K562 (cell line): ENCODE data around the gene TNFRSF6B. TPM values are rescaled to one million over a fixed set of nuclear protein-coding genes. Genes with fewer than 3 reads are reported as not detected.

Experiments used
- polyA plus RNA-seq, 8 experiments: library from polyadenylated mRNA; depleted of rRNA in 4 of 8; stranded (reverse) in 5 of 8; unstranded in 3 of 8; fragments of >200 nt; fragmentation: Nextera tagmentation in 2 of 8; fragmentation: Illumina TruSeq in 1 of 8; extraction: Ambion mirVana in 2 of 8; extraction: Trizol in 1 of 8; gene quantifications; 2 replicates each; pipeline versions ENCODE4 v1.2.1 to v1.2.3, GENCODE V29; 2011 to 2014; ENCODE audit warnings: inconsistent platforms in 1 of 8, missing spikeins in 1 of 8
- small RNA-seq: library from RNA; depleted of rRNA; stranded (forward); fragments of <200 nt; gene quantifications from one replicate; pipeline ENCODE3, GENCODE V24; 2014
- total RNA-seq, 7 experiments: library from RNA; depleted of rRNA in 6 of 7; stranded (reverse); fragments of >200 nt in 6 of 7; fragmentation: Illumina TruSeq in 2 of 7; extraction: Trizol in 2 of 7; gene quantifications; 2 replicates each; pipeline versions ENCODE4 v1.2.1 to v1.2.3, GENCODE V29; 2011 to 2021; ENCODE audit warnings: low replicate concordance in 1 of 7

Gene TNFRSF6B
- total and polyA plus RNA-seq, 9 of the 15 experiments (the other 6 are each of a cell fraction or from before 2014, with no cell fraction given) = 0.10 to 3.5 (median 0.32) TPM; not detected in 6

Small RNA genes lying within 50 kb of the gene (small RNA-seq; reads per million reads assigned to genes)
- gene LIME1 (not detected), gene TNFRSF6B (not detected)

Other genes starting within 250 kb of the TNFRSF6B start
Only the 7 nearest of the 18 such genes appear.
- 10.2 and 11.5 TPM in 2 replicates for gene GMEB2, start 69.6 kb upstream of the TNFRSF6B start, total RNA-seq (2014; rRNA removed)
- gene GMEB2, start 69.6 kb upstream of the TNFRSF6B start, total RNA-seq (2014; rRNA removed; fragmentation: Illumina TruSeq; extraction: Trizol) = 2.6 and 2.8 TPM in 2 replicates
- 5.2 and 5.5 TPM in 2 replicates for gene GMEB2, start 69.6 kb upstream of the TNFRSF6B start, total RNA-seq (2015; rRNA removed; fragmentation: Illumina TruSeq; extraction: Trizol)
- 11.5 and 13.9 TPM in 2 replicates for gene GMEB2, start 69.6 kb upstream of the TNFRSF6B start, total RNA-seq (2021)
- 7.4 and 8.1 TPM in 2 replicates for gene GMEB2, start 69.6 kb upstream of the TNFRSF6B start, polyA plus RNA-seq (2011; rRNA removed)
- gene GMEB2, start 69.6 kb upstream of the TNFRSF6B start, polyA plus RNA-seq (2014; fragmentation: Illumina TruSeq; extraction: Trizol) = 6.3 and 8.8 TPM in 2 replicates
- under 1 TPM; 0.03 to 0.08 TPM for gene GMEB2, start 69.6 kb upstream of the TNFRSF6B start, polyA plus RNA-seq (2014; fragmentation: Nextera tagmentation; extraction: Ambion mirVana)
- 8.4 and 8.5 TPM in 2 replicates for gene GMEB2, start 69.6 kb upstream of the TNFRSF6B start, polyA plus RNA-seq (2014; rRNA removed)
- gene STMN3, start 43.2 kb upstream of the TNFRSF6B start, total RNA-seq (2014; rRNA removed) = 65.6 and 79.2 TPM in 2 replicates
- 6.8 and 8.8 TPM in 2 replicates for gene STMN3, start 43.2 kb upstream of the TNFRSF6B start, total RNA-seq (2014; rRNA removed; fragmentation: Illumina TruSeq; extraction: Trizol)
- 29.4 and 29.9 TPM in 2 replicates for gene STMN3, start 43.2 kb upstream of the TNFRSF6B start, total RNA-seq (2015; rRNA removed; fragmentation: Illumina TruSeq; extraction: Trizol)
- gene STMN3, start 43.2 kb upstream of the TNFRSF6B start, total RNA-seq (2021) = 50.2 and 52.4 TPM in 2 replicates
- 30.9 and 37.6 TPM in 2 replicates for gene STMN3, start 43.2 kb upstream of the TNFRSF6B start, polyA plus RNA-seq (2011; rRNA removed)
- gene STMN3, start 43.2 kb upstream of the TNFRSF6B start, polyA plus RNA-seq (2014; fragmentation: Illumina TruSeq; extraction: Trizol) = 20.3 and 36.0 TPM in 2 replicates
- under 1 TPM; 0.70 to 0.85 TPM for gene STMN3, start 43.2 kb upstream of the TNFRSF6B start, polyA plus RNA-seq (2014; fragmentation: Nextera tagmentation; extraction: Ambion mirVana)
- 58.0 and 60.2 TPM in 2 replicates for gene STMN3, start 43.2 kb upstream of the TNFRSF6B start, polyA plus RNA-seq (2014; rRNA removed)
- gene RTEL1, start 38.3 kb upstream of the TNFRSF6B start, total RNA-seq (2014; rRNA removed) = 27.7 and 32.0 TPM in 2 replicates
- gene RTEL1, start 38.3 kb upstream of the TNFRSF6B start, total RNA-seq (2014; rRNA removed; fragmentation: Illumina TruSeq; extraction: Trizol) = 11.3 and 12.0 TPM in 2 replicates
- 14.0 and 15.4 TPM in 2 replicates for gene RTEL1, start 38.3 kb upstream of the TNFRSF6B start, total RNA-seq (2015; rRNA removed; fragmentation: Illumina TruSeq; extraction: Trizol)
- gene RTEL1, start 38.3 kb upstream of the TNFRSF6B start, total RNA-seq (2021) = 53.1 and 61.0 TPM in 2 replicates
- gene RTEL1, start 38.3 kb upstream of the TNFRSF6B start, polyA plus RNA-seq (2011; rRNA removed) = 25.2 and 34.3 TPM in 2 replicates
- 17.9 and 20.1 TPM in 2 replicates for gene RTEL1, start 38.3 kb upstream of the TNFRSF6B start, polyA plus RNA-seq (2014; fragmentation: Illumina TruSeq; extraction: Trizol)
- under 1 TPM; 0.36 to 0.45 TPM for gene RTEL1, start 38.3 kb upstream of the TNFRSF6B start, polyA plus RNA-seq (2014; fragmentation: Nextera tagmentation; extraction: Ambion mirVana)
- 31.8 and 35.7 TPM in 2 replicates for gene RTEL1, start 38.3 kb upstream of the TNFRSF6B start, polyA plus RNA-seq (2014; rRNA removed)
- gene ARFRP1, start 11.3 kb downstream of the TNFRSF6B start, total RNA-seq (2014; rRNA removed) = 64.3 and 74.1 TPM in 2 replicates
- gene ARFRP1, start 11.3 kb downstream of the TNFRSF6B start, total RNA-seq (2014; rRNA removed; fragmentation: Illumina TruSeq; extraction: Trizol) = 16.1 and 19.1 TPM in 2 replicates
- 37.3 and 37.7 TPM in 2 replicates for gene ARFRP1, start 11.3 kb downstream of the TNFRSF6B start, total RNA-seq (2015; rRNA removed; fragmentation: Illumina TruSeq; extraction: Trizol)
- 64.0 and 78.9 TPM in 2 replicates for gene ARFRP1, start 11.3 kb downstream of the TNFRSF6B start, total RNA-seq (2021)
- gene ARFRP1, start 11.3 kb downstream of the TNFRSF6B start, polyA plus RNA-seq (2011; rRNA removed) = 37.5 and 39.5 TPM in 2 replicates
- gene ARFRP1, start 11.3 kb downstream of the TNFRSF6B start, polyA plus RNA-seq (2014; fragmentation: Illumina TruSeq; extraction: Trizol) = 20.0 and 36.3 TPM in 2 replicates
- 1 to 10 TPM; 2.2 to 6.0 TPM for gene ARFRP1, start 11.3 kb downstream of the TNFRSF6B start, polyA plus RNA-seq (2014; fragmentation: Nextera tagmentation; extraction: Ambion mirVana)
- gene ARFRP1, start 11.3 kb downstream of the TNFRSF6B start, polyA plus RNA-seq (2014; rRNA removed) = 66.9 and 70.5 TPM in 2 replicates
- gene ZGPAT, start 11.4 kb downstream of the TNFRSF6B start, total RNA-seq (2014; rRNA removed) = 19.4 and 26.6 TPM in 2 replicates
- 2.2 and 2.4 TPM in 2 replicates for gene ZGPAT, start 11.4 kb downstream of the TNFRSF6B start, total RNA-seq (2014; rRNA removed; fragmentation: Illumina TruSeq; extraction: Trizol)
- gene ZGPAT, start 11.4 kb downstream of the TNFRSF6B start, total RNA-seq (2015; rRNA removed; fragmentation: Illumina TruSeq; extraction: Trizol) = 7.9 and 8.4 TPM in 2 replicates
- gene ZGPAT, start 11.4 kb downstream of the TNFRSF6B start, total RNA-seq (2021) = 22.5 and 25.4 TPM in 2 replicates
- gene ZGPAT, start 11.4 kb downstream of the TNFRSF6B start, polyA plus RNA-seq (2011; rRNA removed) = 7.4 and 10.7 TPM in 2 replicates
- 5.6 and 10.9 TPM in 2 replicates for gene ZGPAT, start 11.4 kb downstream of the TNFRSF6B start, polyA plus RNA-seq (2014; fragmentation: Illumina TruSeq; extraction: Trizol)
- gene ZGPAT, start 11.4 kb downstream of the TNFRSF6B start, polyA plus RNA-seq (2014; fragmentation: Nextera tagmentation; extraction: Ambion mirVana) = under 1 TPM; 0.14 to 0.21 TPM
- 24.1 and 27.7 TPM in 2 replicates for gene ZGPAT, start 11.4 kb downstream of the TNFRSF6B start, polyA plus RNA-seq (2014; rRNA removed)
- 9.5 and 12.7 TPM in 2 replicates for gene LIME1, start 40.0 kb downstream of the TNFRSF6B start, total RNA-seq (2014; rRNA removed)
- gene LIME1, start 40.0 kb downstream of the TNFRSF6B start, total RNA-seq (2014; rRNA removed; fragmentation: Illumina TruSeq; extraction: Trizol) = 0.11 and 0.32 TPM in 2 replicates
- 2.7 and 2.8 TPM in 2 replicates for gene LIME1, start 40.0 kb downstream of the TNFRSF6B start, total RNA-seq (2015; rRNA removed; fragmentation: Illumina TruSeq; extraction: Trizol)
- 9.3 and 10.2 TPM in 2 replicates for gene LIME1, start 40.0 kb downstream of the TNFRSF6B start, total RNA-seq (2021)
- gene LIME1, start 40.0 kb downstream of the TNFRSF6B start, polyA plus RNA-seq (2011; rRNA removed) = 1.5 and 3.9 TPM in 2 replicates
- 0.83 and 2.3 TPM in 2 replicates for gene LIME1, start 40.0 kb downstream of the TNFRSF6B start, polyA plus RNA-seq (2014; fragmentation: Illumina TruSeq; extraction: Trizol)
- gene LIME1, start 40.0 kb downstream of the TNFRSF6B start, polyA plus RNA-seq (2014; fragmentation: Nextera tagmentation; extraction: Ambion mirVana) = not detected
- 17.1 and 20.2 TPM in 2 replicates for gene LIME1, start 40.0 kb downstream of the TNFRSF6B start, polyA plus RNA-seq (2014; rRNA removed)
- gene SLC2A4RG, start 43.1 kb downstream of the TNFRSF6B start, total RNA-seq (2014; rRNA removed) = 62.7 and 92.2 TPM in 2 replicates
- 8.2 and 8.3 TPM in 2 replicates for gene SLC2A4RG, start 43.1 kb downstream of the TNFRSF6B start, total RNA-seq (2014; rRNA removed; fragmentation: Illumina TruSeq; extraction: Trizol)
- 26.5 and 28.3 TPM in 2 replicates for gene SLC2A4RG, start 43.1 kb downstream of the TNFRSF6B start, total RNA-seq (2015; rRNA removed; fragmentation: Illumina TruSeq; extraction: Trizol)
- 97.3 and 104 TPM in 2 replicates for gene SLC2A4RG, start 43.1 kb downstream of the TNFRSF6B start, total RNA-seq (2021)
- gene SLC2A4RG, start 43.1 kb downstream of the TNFRSF6B start, polyA plus RNA-seq (2011; rRNA removed) = 29.5 and 48.0 TPM in 2 replicates
- gene SLC2A4RG, start 43.1 kb downstream of the TNFRSF6B start, polyA plus RNA-seq (2014; fragmentation: Illumina TruSeq; extraction: Trizol) = 10.3 and 24.9 TPM in 2 replicates
- gene SLC2A4RG, start 43.1 kb downstream of the TNFRSF6B start, polyA plus RNA-seq (2014; fragmentation: Nextera tagmentation; extraction: Ambion mirVana) = 1 to 10 TPM in 1 of 2 experiments, under 1 TPM in 1; 0.34 to 1.1 TPM
- 62.6 and 84.4 TPM in 2 replicates for gene SLC2A4RG, start 43.1 kb downstream of the TNFRSF6B start, polyA plus RNA-seq (2014; rRNA removed)